Cerebellar cortex (tissue), 1 donor: Measurements from ENCODE around the gene RRAS.

Experiments used
- DNase-seq: peaks from one replicate; pipeline ENCODE4 v3.0.0-alpha.2; 2015; ENCODE audit warnings: low spot score

Gene RRAS

GRCh38 chr19:49677231-49677900 is 37.4 kb upstream of the RRAS start, which contains the start of gene PRMT1:
TSS of gene PRMT1 (plus strand) at chr19:49677271. CDS start at chr19:49677281, 10 bp downstream.
- DNase-seq, result no peak

- DNase-seq, result peak; percentile 100
Observed at GRCh38 chr19:49676784-49677230, 36.9 kb upstream of the RRAS start.

GRCh38 chr19:49676136-49676783 is 36.3 kb upstream of the RRAS start:
- DNase-seq, result no peak

GRCh38 chr19:49672131-49672919 is 32.4 kb upstream of the RRAS start:
- peak; percentile 84 for DNase-seq

GRCh38 chr19:49669516-49669915 is 29.6 kb upstream of the RRAS start:
- DNase-seq, result no peak

- DNase-seq, result no peak
Observed at GRCh38 chr19:49667473-49667872, 27.5 kb upstream of the RRAS start.

GRCh38 chr19:49666120-49666444 is 26.1 kb upstream of the RRAS start:
- no peak for DNase-seq

- DNase-seq, result peak; percentile 95
Observed at GRCh38 chr19:49665351-49666119, 25.6 kb upstream of the RRAS start, which contains the start of the genes BCL2L12 and IRF3. TSS of gene BCL2L12 (plus strand) at chr19:49665933. CDS start at chr19:49666693, 760 bp downstream. TSS of gene IRF3 (minus strand) at chr19:49665857. CDS start at chr19:49664838, 1,019 bp downstream.

GRCh38 chr19:49665036-49665350 is 25.1 kb upstream of the RRAS start:
- no peak for DNase-seq

GRCh38 chr19:49664171-49665035 is 24.5 kb upstream of the RRAS start:
- peak; percentile 84 for DNase-seq

- no peak for DNase-seq
Observed at GRCh38 chr19:49663224-49663623, 23.3 kb upstream of the RRAS start.

- DNase-seq, result no peak
Observed at GRCh38 chr19:49662011-49662410, 22.1 kb upstream of the RRAS start.

- DNase-seq, result no peak
Observed at GRCh38 chr19:49660338-49660961, 20.5 kb upstream of the RRAS start.

- no peak for DNase-seq
Observed at GRCh38 chr19:49658566-49659442, 18.9 kb upstream of the RRAS start.

GRCh38 chr19:49658139-49658517 is 18.2 kb upstream of the RRAS start:
- no peak for DNase-seq

GRCh38 chr19:49657493-49658138 is 17.7 kb upstream of the RRAS start:
- no peak for DNase-seq

GRCh38 chr19:49656456-49657109 is 16.6 kb upstream of the RRAS start:
- DNase-seq, result no peak

GRCh38 chr19:49655570-49656455 is 15.9 kb upstream of the RRAS start:
- DNase-seq, result no peak
